Measurements from ENCODE around the gene CBR1. TPM values are rescaled to one million over a fixed set of nuclear protein-coding genes. Genes with fewer than 3 reads are reported as not detected.

The CBR1 gene
- total RNA-seq, 3 donors from 2014 or later = 68.4 to 76.9 (median 69.5) TPM

DNA sequence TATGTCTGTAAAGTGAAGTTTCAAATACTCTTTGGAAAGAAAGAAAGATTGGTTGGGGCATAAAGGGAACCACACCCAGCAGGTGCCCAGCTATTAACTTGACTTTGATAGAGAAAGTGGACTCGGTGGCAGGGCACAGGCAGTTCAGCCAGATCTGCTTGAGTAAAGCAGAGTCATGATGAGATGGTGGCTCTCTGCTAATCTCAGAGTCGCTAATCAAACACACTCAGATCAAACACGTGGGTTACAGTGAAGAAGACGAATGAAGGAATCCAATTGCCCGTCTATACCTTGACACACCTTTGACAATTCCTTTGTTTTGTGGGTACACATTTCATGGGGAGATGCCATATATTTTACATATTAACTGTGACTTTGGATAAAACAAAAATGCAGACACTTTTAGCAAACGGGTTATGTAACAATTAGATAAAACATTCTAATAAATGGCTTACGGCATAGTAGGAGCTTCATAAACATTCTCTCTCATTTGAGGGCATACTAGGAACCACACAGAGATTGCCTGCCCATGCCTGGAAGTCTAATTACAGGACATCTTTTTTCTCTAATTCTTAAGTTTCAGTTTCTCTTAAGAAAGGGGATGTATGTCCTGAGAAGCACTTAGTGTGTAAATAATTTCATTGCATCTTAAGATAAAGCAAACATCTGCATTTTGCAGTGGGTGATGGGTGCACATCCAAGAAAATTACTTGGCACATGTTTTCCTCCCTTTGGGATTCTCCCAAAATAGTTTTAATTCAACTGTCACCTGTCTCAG, 7.2 kb downstream of the CBR1 start:
- H3K4me3 ChIP-seq = no peak overlapping the region
- TF ChIP-seq, protein P1, sequence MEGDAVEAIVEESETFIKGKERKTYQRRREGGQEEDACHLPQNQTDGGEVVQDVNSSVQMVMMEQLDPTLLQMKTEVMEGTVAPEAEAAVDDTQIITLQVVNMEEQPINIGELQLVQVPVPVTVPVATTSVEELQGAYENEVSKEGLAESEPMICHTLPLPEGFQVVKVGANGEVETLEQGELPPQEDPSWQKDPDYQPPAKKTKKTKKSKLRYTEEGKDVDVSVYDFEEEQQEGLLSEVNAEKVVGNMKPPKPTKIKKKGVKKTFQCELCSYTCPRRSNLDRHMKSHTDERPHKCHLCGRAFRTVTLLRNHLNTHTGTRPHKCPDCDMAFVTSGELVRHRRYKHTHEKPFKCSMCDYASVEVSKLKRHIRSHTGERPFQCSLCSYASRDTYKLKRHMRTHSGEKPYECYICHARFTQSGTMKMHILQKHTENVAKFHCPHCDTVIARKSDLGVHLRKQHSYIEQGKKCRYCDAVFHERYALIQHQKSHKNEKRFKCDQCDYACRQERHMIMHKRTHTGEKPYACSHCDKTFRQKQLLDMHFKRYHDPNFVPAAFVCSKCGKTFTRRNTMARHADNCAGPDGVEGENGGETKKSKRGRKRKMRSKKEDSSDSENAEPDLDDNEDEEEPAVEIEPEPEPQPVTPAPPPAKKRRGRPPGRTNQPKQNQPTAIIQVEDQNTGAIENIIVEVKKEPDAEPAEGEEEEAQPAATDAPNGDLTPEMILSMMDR (IDR thresholded peaks at IDR 0.05) = no peak
- no peaks in the 10 kb centered on the region for H3K9me3 ChIP-seq
- intact Hi-C loops (cut with DNase I, micrococcal nuclease) = no loop called here
- no peaks in the 10 kb centered on the region for H3K36me3 ChIP-seq (ENCODE audit: low read depth)
- peak; percentile 76 for ATAC-seq
- peaks cover 5% of the 10 kb centered on the region for H3K4me1 ChIP-seq (ENCODE audit: low read depth)
- DNase-seq = peak in 1 of 3 donors; percentile 52

DNA sequence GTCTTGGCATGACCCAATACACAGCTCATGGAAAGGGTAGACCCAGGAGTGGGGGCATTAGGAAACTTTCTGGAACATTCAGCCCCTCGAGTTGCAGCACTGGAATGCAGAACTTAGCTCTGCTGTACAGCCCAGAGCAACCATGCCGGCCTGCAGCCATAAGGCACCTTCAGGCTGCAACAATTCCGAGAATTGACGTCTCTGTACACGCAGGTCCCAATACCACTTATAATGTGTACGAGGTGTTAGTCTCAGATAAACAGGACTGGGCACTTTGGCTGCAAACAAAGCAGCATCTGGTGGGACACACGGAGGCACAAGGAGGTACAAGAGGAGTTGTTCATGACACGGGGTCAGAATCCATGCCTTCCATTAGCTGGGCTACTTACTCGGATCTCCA, 7.9 kb downstream of the CBR1 start:
- Histone ChIP-seq H3K36me3 (ENCODE audit: low read depth) (no peaks in the 10 kb centered on the region), H3K4me1 (ENCODE audit: low read depth) (peaks cover 5% of the 10 kb centered on the region), H3K4me3 (no peak overlapping the region), H3K9me3 (no peaks in the 10 kb centered on the region)
- TF ChIP-seq, protein P1 (IDR thresholded peaks at IDR 0.05) = no peak
- ATAC-seq (no peak), DNase-seq (no peak)
- intact Hi-C loops (cut with DNase I, micrococcal nuclease) = no loop called here

- no peaks in the 10 kb centered on the region for H3K36me3 ChIP-seq (ENCODE audit: low read depth)
- no peak overlapping the region for H3K4me3 ChIP-seq
- no peaks in the 10 kb centered on the region for H3K9me3 ChIP-seq
- TF ChIP-seq, protein P1 (IDR thresholded peaks at IDR 0.05) = no peak
- H3K4me1 ChIP-seq (ENCODE audit: low read depth) = peaks cover 5% of the 10 kb centered on the region
- intact Hi-C loops (cut with DNase I, micrococcal nuclease) = no loop called here
- DNase-seq = peak; percentile 69 to 72 (median 70)
- ATAC-seq = peak; percentile 84
These were observed 9.3 kb downstream of the CBR1 start for GRCh38 chr21:36079010-36079649.

DNA sequence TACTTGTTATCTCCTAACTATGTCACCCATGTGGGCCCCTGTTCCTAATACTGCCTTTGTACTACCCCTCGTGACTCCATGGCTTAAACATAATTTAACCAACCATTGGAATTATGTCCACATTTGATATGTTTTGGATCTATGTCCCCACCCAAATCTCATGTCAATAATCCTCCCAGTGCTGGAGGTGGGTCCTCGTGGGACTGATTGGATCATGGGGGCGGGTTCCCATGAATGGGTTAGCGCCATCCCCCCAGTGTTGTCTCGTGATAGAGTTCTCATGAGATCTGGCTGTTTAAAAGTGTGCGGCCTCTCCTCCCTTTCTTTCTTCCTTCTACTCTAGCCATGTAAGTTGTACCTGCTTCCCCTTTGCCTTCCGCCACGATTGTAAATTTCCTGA, 9.8 kb downstream of the CBR1 start:
- Histone ChIP-seq H3K4me1 (ENCODE audit: low read depth) (peaks cover 5% of the 10 kb centered on the region), H3K36me3 (ENCODE audit: low read depth) (no peaks in the 10 kb centered on the region), H3K9me3 (no peaks in the 10 kb centered on the region), H3K4me3 (no peak overlapping the region)
- intact Hi-C loops (cut with DNase I, micrococcal nuclease) = no loop called here
- TF ChIP-seq, protein P1 (IDR thresholded peaks at IDR 0.05) = no peak
- ATAC-seq = no peak
- no peak for DNase-seq

- Histone ChIP-seq H3K4me3 (no peak overlapping the region), H3K36me3 (ENCODE audit: low read depth) (no peaks in the 10 kb centered on the region), H3K4me1 (ENCODE audit: low read depth) (peaks cover 5% of the 10 kb centered on the region), H3K9me3 (no peaks in the 10 kb centered on the region)
- ATAC-seq (no peak), DNase-seq (no peak)
- TF ChIP-seq, protein P1 (IDR thresholded peaks at IDR 0.05) = no peak
- intact Hi-C loops (cut with DNase I, micrococcal nuclease) = no loop called here
These were observed 10.6 kb downstream of the CBR1 start for GRCh38 chr21:36080386-36080785.

Measured in mucosa of descending colon (tissue), 3 donors.